PFSK-1 (cell line): Measurements from ENCODE around the gene TBC1D16.

Source experiments
- POLR2AphosphoS5 ChIP-seq: IDR thresholded peaks from 2 replicates; pipeline ENCODE4 v1.6.1; 2012; ENCODE audit warnings: low read depth, mild to moderate bottlenecking, control low read depth, low read length, moderate library complexity
- TAF1 ChIP-seq: IDR thresholded peaks from 2 replicates; pipeline ENCODE4 v1.6.1; 2012; ENCODE audit warnings: low read length, control low read depth, borderline replicate concordance; ENCODE audit not compliant: insufficient read depth
- TF ChIP-seq, protein P1 (sequence below), 2 experiments: IDR thresholded peaks; 2 replicates each; pipeline versions ENCODE4 v1.6.1 to v1.8.0; 2011 to 2012; ENCODE audit warnings: low read depth in 2 of 2, low read length in 2 of 2, control low read depth in 1 of 2, inconsistent platforms in 1 of 2, mild to moderate bottlenecking in 1 of 2, moderate library complexity in 1 of 2; ENCODE audit not compliant: insufficient read depth in 1 of 2

DNA sequence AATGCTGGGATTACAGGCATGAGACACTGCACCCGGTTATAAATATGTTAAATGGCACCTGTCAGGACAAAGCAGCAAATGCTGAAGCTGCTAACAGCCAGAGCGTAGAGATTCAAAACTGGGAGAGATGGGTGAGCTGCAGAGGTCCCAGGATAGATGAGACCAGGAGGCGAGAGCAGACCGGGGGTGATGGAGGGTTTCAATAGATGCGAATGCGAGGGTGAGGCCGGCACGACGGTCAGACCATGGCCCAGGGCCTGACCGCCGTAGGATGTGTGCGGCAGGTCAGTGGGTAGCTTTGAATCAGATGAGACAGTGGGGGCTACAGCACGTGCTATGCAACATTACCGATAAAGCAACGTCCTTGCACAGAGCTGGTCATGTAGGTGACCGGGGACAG lies 15.0 kb upstream of the TBC1D16 start:
- TF ChIP-seq, protein P1, sequence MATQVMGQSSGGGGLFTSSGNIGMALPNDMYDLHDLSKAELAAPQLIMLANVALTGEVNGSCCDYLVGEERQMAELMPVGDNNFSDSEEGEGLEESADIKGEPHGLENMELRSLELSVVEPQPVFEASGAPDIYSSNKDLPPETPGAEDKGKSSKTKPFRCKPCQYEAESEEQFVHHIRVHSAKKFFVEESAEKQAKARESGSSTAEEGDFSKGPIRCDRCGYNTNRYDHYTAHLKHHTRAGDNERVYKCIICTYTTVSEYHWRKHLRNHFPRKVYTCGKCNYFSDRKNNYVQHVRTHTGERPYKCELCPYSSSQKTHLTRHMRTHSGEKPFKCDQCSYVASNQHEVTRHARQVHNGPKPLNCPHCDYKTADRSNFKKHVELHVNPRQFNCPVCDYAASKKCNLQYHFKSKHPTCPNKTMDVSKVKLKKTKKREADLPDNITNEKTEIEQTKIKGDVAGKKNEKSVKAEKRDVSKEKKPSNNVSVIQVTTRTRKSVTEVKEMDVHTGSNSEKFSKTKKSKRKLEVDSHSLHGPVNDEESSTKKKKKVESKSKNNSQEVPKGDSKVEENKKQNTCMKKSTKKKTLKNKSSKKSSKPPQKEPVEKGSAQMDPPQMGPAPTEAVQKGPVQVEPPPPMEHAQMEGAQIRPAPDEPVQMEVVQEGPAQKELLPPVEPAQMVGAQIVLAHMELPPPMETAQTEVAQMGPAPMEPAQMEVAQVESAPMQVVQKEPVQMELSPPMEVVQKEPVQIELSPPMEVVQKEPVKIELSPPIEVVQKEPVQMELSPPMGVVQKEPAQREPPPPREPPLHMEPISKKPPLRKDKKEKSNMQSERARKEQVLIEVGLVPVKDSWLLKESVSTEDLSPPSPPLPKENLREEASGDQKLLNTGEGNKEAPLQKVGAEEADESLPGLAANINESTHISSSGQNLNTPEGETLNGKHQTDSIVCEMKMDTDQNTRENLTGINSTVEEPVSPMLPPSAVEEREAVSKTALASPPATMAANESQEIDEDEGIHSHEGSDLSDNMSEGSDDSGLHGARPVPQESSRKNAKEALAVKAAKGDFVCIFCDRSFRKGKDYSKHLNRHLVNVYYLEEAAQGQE (IDR thresholded peaks at IDR 0.05; ENCODE audit: insufficient read depth in 1 of 2, low read depth in 2 of 2, low read length in 2 of 2): no peak
- no peak for TF ChIP-seq POLR2AphosphoS5
- TF ChIP-seq TAF1: no peak
